Renal cortical epithelial cell (primary cell): ENCODE data around the gene SPATS2. TPM values are rescaled to one million over a fixed set of nuclear protein-coding genes. Genes with fewer than 3 reads are reported as not detected.
A peak's percentile ranks its signal among the peaks of the same experiment; 100 is the strongest.
"Not testable (repeated sequence)": the region's sequence is repeated elsewhere in the genome, so short reads cannot be mapped to it uniquely, and the experiment has no call there.

Source experiments
- DNase-seq: peaks from one replicate; pipeline ENCODE4 v3.0.0-alpha.2; 2011; ENCODE audit warnings: low read depth
- total RNA-seq: library from RNA; depleted of rRNA; stranded (reverse); fragments of >200 nt; gene quantifications from 2 replicates; pipeline ENCODE4 v1.2.3, GENCODE V29; 2014

Gene SPATS2
- total RNA-seq, 1 donor from 2014 or later, result 42.4 TPM

GRCh38 chr12:49462083-49462744, 95.0 kb downstream of the SPATS2 start:
- DNase-seq, result no peak

- DNase-seq, result no peak
Observed at GRCh38 chr12:49465132-49465531, 97.9 kb downstream of the SPATS2 start.

- DNase-seq, result no peak
Observed at GRCh38 chr12:49470986-49471385, 103.7 kb downstream of the SPATS2 start.

- DNase-seq, result no peak
Observed at GRCh38 chr12:49471557-49471956, 104.3 kb downstream of the SPATS2 start.

- no peak for DNase-seq
Observed at GRCh38 chr12:49476091-49476490, 108.8 kb downstream of the SPATS2 start.

GRCh38 chr12:49478949-49479664, 111.8 kb downstream of the SPATS2 start:
- no peak for DNase-seq

- DNase-seq, result peak; percentile 36
Observed at GRCh38 chr12:49482095-49483051, 115.1 kb downstream of the SPATS2 start.

- DNase-seq, result no peak
Observed at GRCh38 chr12:49483619-49484018, 116.4 kb downstream of the SPATS2 start.

GRCh38 chr12:49487605-49488004, 120.3 kb downstream of the SPATS2 start:
- no peak for DNase-seq

- no peak for DNase-seq
Observed at GRCh38 chr12:49489154-49489553, 121.9 kb downstream of the SPATS2 start.

- peak; percentile 38 for DNase-seq
Observed at GRCh38 chr12:49489720-49490119, 122.5 kb downstream of the SPATS2 start.

- DNase-seq, result no peak
Observed at GRCh38 chr12:49491823-49492222, 124.6 kb downstream of the SPATS2 start.

GRCh38 chr12:49493900-49494299, 126.6 kb downstream of the SPATS2 start:
- no peak for DNase-seq

GRCh38 chr12:49496417-49497360, 129.4 kb downstream of the SPATS2 start:
- no peak for DNase-seq

GRCh38 chr12:49501895-49502294, 134.6 kb downstream of the SPATS2 start:
- no peak for DNase-seq

GRCh38 chr12:49502590-49502989, 135.3 kb downstream of the SPATS2 start:
- no peak for DNase-seq

- peak; percentile 96 for DNase-seq
Observed at GRCh38 chr12:49503674-49504180, 136.5 kb downstream of the SPATS2 start.

GRCh38 chr12:49505672-49506071, 138.4 kb downstream of the SPATS2 start:
- no peak for DNase-seq

- DNase-seq, result no peak
Observed at GRCh38 chr12:49507139-49507538, 139.9 kb downstream of the SPATS2 start.

GRCh38 chr12:49509681-49510080, 142.4 kb downstream of the SPATS2 start:
- DNase-seq, result not testable (repeated sequence)

- peak; percentile 53 for DNase-seq
Observed at GRCh38 chr12:49511410-49511809, 144.1 kb downstream of the SPATS2 start.
